K562 (cell line): Measurements from ENCODE around the gene GMDS. TPM values are rescaled to one million over a fixed set of nuclear protein-coding genes. Genes with fewer than 3 reads are reported as not detected.

Experiments
- ATAC-seq: fragments of 200-7000 bp; cut with Tn5 transposase; 3 replicates; pipeline ENCODE4 v1.9.1; 2020; ENCODE audit warnings: moderate library complexity
- BruUV-seq: library from RNA; stranded (reverse); fragments of 400-500 nt; replicated peaks from 2 replicates; lab custom pipeline; 2021; lab: Mats Ljungman, UMichigan
- CTCF ChIA-PET: fragments of 300-600 bp; formaldehyde crosslinking; extraction: SDS; loops from one replicate; lab custom pipeline; 2021; ENCODE audit warnings: low intra/inter-chr PET ratio; lab: Yijun Ruan, JAX
- POLR2A ChIA-PET: fragments of 300-600, 350-650 bp; sonication (Branson Sonifier 250); formaldehyde crosslinking; extraction: SDS; loops from one replicate; lab custom pipeline; 2021; ENCODE audit warnings: antibody characterized with exemption, inconsistent platforms; lab: Yijun Ruan, JAX
- DNase-seq, 4 experiments: peaks; one replicate each; pipeline versions ENCODE4 v3.0.0 to v3.0.0-alpha.2; 2011 to 2018; ENCODE audit warnings: low spot score in 3 of 4, mixed read lengths in 3 of 4; ENCODE audit errors: extremely low read depth in 1 of 4
- FAIRE-seq: peaks from 2 replicates; lab custom pipeline; 2011; peaks lifted over from hg19 to GRCh38; lab: Jason Lieb, UNC
- H2AFZ ChIP-seq: 2 replicates; pipeline ENCODE4 v1.6.0; 2011; ENCODE audit warnings: low read depth, low read length, control low read depth, inconsistent platforms
- H3K27ac ChIP-seq: fragments of 200-600 bp; 3 replicates; pipeline ENCODE4 v1.8.0; 2011; ENCODE audit warnings: low read depth, mild to moderate bottlenecking, control low read depth, inconsistent platforms, low read length, moderate library complexity, mixed read lengths; ENCODE audit errors: extremely low read depth
- H3K27me3 ChIP-seq, 2 experiments: fragments of 300-600 bp in 1 of 2; 2 replicates in 1 of 2; 3 replicates in 1 of 2; pipeline versions ENCODE4 v1.6.0 to v1.8.0; 2011; ENCODE audit warnings: inconsistent platforms in 2 of 2, low read length in 2 of 2, mild to moderate bottlenecking in 1 of 2, mixed read lengths in 1 of 2, moderate library complexity in 1 of 2; ENCODE audit not compliant: control insufficient read depth in 2 of 2, insufficient read depth in 2 of 2
- H3K36me3 ChIP-seq: fragments of 300-600 bp; 3 replicates; pipeline ENCODE4 v1.8.0; 2011; ENCODE audit warnings: mild to moderate bottlenecking, low read length, inconsistent platforms; ENCODE audit not compliant: control insufficient read depth, insufficient read depth
- H3K4me1 ChIP-seq, 2 experiments: fragments of 200-600 bp in 1 of 2; replicated peaks in 1 of 2; 2 replicates in 1 of 2; 3 replicates in 1 of 2; pipeline versions ENCODE4 v1.5.1 to v1.8.0; 2011; ENCODE audit warnings: inconsistent platforms in 2 of 2, low read length in 2 of 2, mild to moderate bottlenecking in 1 of 2, mixed read lengths in 1 of 2, moderate library complexity in 1 of 2; ENCODE audit not compliant: control insufficient read depth in 2 of 2, insufficient read depth in 2 of 2
- H3K4me2 ChIP-seq: 2 replicates; pipeline ENCODE4 v1.6.1; 2011; ENCODE audit warnings: low read length, control low read depth, inconsistent platforms, mixed read lengths; ENCODE audit not compliant: insufficient read depth
- H3K4me3 ChIP-seq: fragments of 200-600 bp; sonication (generic), shearing (Covaris generic); 2 replicates; pipeline ENCODE4 v1.5.1; 2016; ENCODE audit warnings: control low read depth, inconsistent platforms
- H3K79me2 ChIP-seq: fragments of 200-600 bp; 3 replicates; pipeline ENCODE4 v1.8.0; 2011; ENCODE audit warnings: low read length, inconsistent platforms; ENCODE audit not compliant: control insufficient read depth, insufficient read depth
- H3K9ac ChIP-seq, 2 experiments: 2 replicates each; pipeline versions ENCODE4 v1.6.0 to v1.6.1; 2011; ENCODE audit warnings: low read depth in 2 of 2, low read length in 2 of 2, control low read depth in 1 of 2, inconsistent platforms in 1 of 2, mild to moderate bottlenecking in 1 of 2, mixed read lengths in 1 of 2; ENCODE audit not compliant: insufficient read depth in 1 of 2
- H3K9me1 ChIP-seq: one replicate; pipeline ENCODE4 v1.6.0; 2011; ENCODE audit warnings: inconsistent platforms, mild to moderate bottlenecking, low read length, moderate library complexity; ENCODE audit not compliant: control insufficient read depth, insufficient read depth
- H3K9me3 ChIP-seq: replicated peaks from 2 replicates; pipeline ENCODE4 v1.5.1; 2011; ENCODE audit warnings: low read depth, low read length, inconsistent platforms; ENCODE audit not compliant: control insufficient read depth, insufficient read depth
- H4K20me1 ChIP-seq: replicated peaks from 2 replicates; pipeline ENCODE4 v1.6.1; 2011; ENCODE audit warnings: low read length, inconsistent platforms, mixed read lengths; ENCODE audit not compliant: control insufficient read depth, insufficient read depth
- DACH1 ChIP-seq: fragments of 450-650 bp; IDR thresholded peaks from 2 replicates; pipeline ENCODE4 v1.6.1; 2018; ENCODE audit not compliant: partially characterized antibody
- E2F5 ChIP-seq: sonication (generic); formaldehyde crosslinking; IDR thresholded peaks from 2 replicates; pipeline ENCODE4 v1.8.0; 2022; ENCODE audit warnings: mild to moderate bottlenecking, missing genetic modification reagents
- GTF2A2 ChIP-seq: IDR thresholded peaks from 2 replicates; pipeline ENCODE4 v1.6.1; 2016; ENCODE audit warnings: mild to moderate bottlenecking, missing genetic modification characterization, missing compliant biosample characterization
- MTA1 ChIP-seq: fragments of 450-650 bp; IDR thresholded peaks from 2 replicates; pipeline ENCODE4 v1.6.1; 2017; ENCODE audit warnings: borderline replicate concordance
- NCOA1 ChIP-seq: fragments of 450-650 bp; IDR thresholded peaks from 2 replicates; pipeline ENCODE4 v1.6.1; 2016; ENCODE audit warnings: low read depth
- NCOR1 ChIP-seq: fragments of 450-650 bp; IDR thresholded peaks from 2 replicates; pipeline ENCODE4 v1.6.1; 2016; ENCODE audit warnings: mild to moderate bottlenecking, moderate library complexity
- PURB ChIP-seq: sonication (generic); formaldehyde crosslinking; IDR thresholded peaks from 2 replicates; pipeline ENCODE4 v1.9.0; 2021; ENCODE audit warnings: low read depth, mild to moderate bottlenecking, missing genetic modification reagents
- ZNF277 ChIP-seq: fragments of 250-450 bp; sonication (Bioruptor Pico); IDR thresholded peaks from 2 replicates; pipeline ENCODE4 v1.8.0; 2022; ENCODE audit warnings: inconsistent platforms, mild to moderate bottlenecking, moderate library complexity, borderline replicate concordance
- ZNF282 ChIP-seq: sonication (generic); formaldehyde crosslinking; IDR thresholded peaks from 2 replicates; pipeline ENCODE4 v1.8.1; 2023; ENCODE audit warnings: missing genetic modification reagents
- ZNF707 ChIP-seq: fragments of 250-450 bp; sonication (Bioruptor Pico); conservative IDR thresholded peaks from 2 replicates; pipeline ENCODE4 v1.8.0; 2022; ENCODE audit warnings: inconsistent platforms, mild to moderate bottlenecking, moderate library complexity
- ZNF766 ChIP-seq: fragments of 200-800 bp; sonication (Bioruptor generic); conservative IDR thresholded peaks from 2 replicates; pipeline ENCODE4 v1.6.1; 2016; ENCODE audit warnings: missing genetic modification characterization, missing compliant biosample characterization
- WGBS: fragments of 100-300 bp; shearing (Covaris generic); methylation state at CpG from one replicate; pipeline ENCODE4 v1.1.6; 2016; ENCODE audit warnings: low coverage, mixed read lengths; ENCODE audit not compliant: insufficient coverage; ENCODE audit errors: missing lambda C conversion rate; 5-methylcytosine and 5-hydroxymethylcytosine counted together
- in situ Hi-C: fragments of 300-500 bp; cut with MboI; formaldehyde crosslinking; loops from 4 replicates; pipeline ENCODE4 v1.15.0; 2018; ENCODE audit warnings: inconsistent platforms, mixed read lengths
- intact Hi-C: fragments of 100-400 bp; cut with micrococcal nuclease; formaldehyde crosslinking; loops from 2 replicates; pipeline ENCODE4 v1.14.2; 2022
- polyA plus RNA-seq, 8 experiments: library from polyadenylated mRNA; depleted of rRNA in 4 of 8; stranded (reverse) in 5 of 8; unstranded in 3 of 8; fragments of >200 nt; fragmentation: Nextera tagmentation in 2 of 8; fragmentation: Illumina TruSeq in 1 of 8; extraction: Ambion mirVana in 2 of 8; extraction: Trizol in 1 of 8; gene quantifications; 2 replicates each; pipeline versions ENCODE4 v1.2.1 to v1.2.3, GENCODE V29; 2011 to 2014; ENCODE audit warnings: inconsistent platforms in 1 of 8, missing spikeins in 1 of 8
- total RNA-seq, 7 experiments: library from RNA; depleted of rRNA in 6 of 7; stranded (reverse); fragments of >200 nt in 6 of 7; fragmentation: Illumina TruSeq in 2 of 7; extraction: Trizol in 2 of 7; gene quantifications; 2 replicates each; pipeline versions ENCODE4 v1.2.1 to v1.2.3, GENCODE V29; 2011 to 2021; ENCODE audit warnings: low replicate concordance in 1 of 7

The GMDS gene
- total and polyA plus RNA-seq, 9 of the 15 experiments (the other 6 are each of a cell fraction or from before 2014, with no cell fraction given), result 0.48 to 31.8 (median 13.4) TPM

- TF ChIP-seq ZNF277 (CRISPR knock-in tag) (no peak), PURB (CRISPR knock-in tag) (no peak), ZNF766 (CRISPR knock-in tag) (no peak)
Observed at GRCh38 chr6:2230659-2231277, 14.6 kb downstream of the GMDS start (continued).

GRCh38 chr6:2229742-2230141 is 15.7 kb downstream of the GMDS start:
- intact Hi-C loops, result no loop called here
- Histone ChIP-seq H3K4me2 (no peak overlapping the region), H3K27ac (no peak overlapping the region), H3K4me3 (no peak overlapping the region), H2AFZ (no peak overlapping the region), H3K4me1 (no peaks in the 10 kb centered on the region), H3K36me3 (no peaks in the 10 kb centered on the region), H3K79me2 (no peaks in the 10 kb centered on the region), H3K9me1 (no peaks in the 10 kb centered on the region), H3K9ac (no peak overlapping the region), H3K27me3 (peaks cover 5 to 17% of the 10 kb centered on the region in 2 experiments), H4K20me1 (peaks cover 19% of the 10 kb centered on the region; the same call in 1 of the 2 replicates)
- ChIA-PET POLR2A (no interaction called here), CTCF (no interaction called here)
- ATAC-seq, result no peak
- BruUV-seq, result no TSS peak
- FAIRE-seq, result no peak
- WGBS, result 8% methylated on average over 4 of the region's 4 CpGs
- DNase-seq, result no peak
- no peak for TF ChIP-seq NCOA1
- no peak for TF ChIP-seq NCOR1
- TF ChIP-seq DACH1, result no peak
- TF ChIP-seq MTA1, result no peak
- TF ChIP-seq GTF2A2 (tag), result no peak
- no peak for TF ChIP-seq ZNF282 (CRISPR knock-in tag)
- no peak for TF ChIP-seq E2F5
- TF ChIP-seq ZNF707 (CRISPR knock-in tag), result no peak
- TF ChIP-seq, all 486 proteins: peak for 0
- H3K9me3 ChIP-seq, result no peaks in the 10 kb centered on the region
- in situ Hi-C loops, result no loop called here
